Sigmoid colon (tissue), 7 donors: Measurements from ENCODE around the gene NOS1AP. TPM values are rescaled to one million over a fixed set of nuclear protein-coding genes. Genes with fewer than 3 reads are reported as not detected.

Source experiments
- DNase-seq: peaks from one replicate; pipeline ENCODE4 v3.0.0-alpha.2; 2019
- H3K27ac ChIP-seq, 4 donors: fragments of 200-600 bp; sonication (generic); one replicate each; pipeline ENCODE4 v1.5.1; 2016 to 2019; ENCODE audit warnings: mild to moderate bottlenecking in 1 of 4
- H3K27me3 ChIP-seq, 3 donors: fragments of 200-600 bp; sonication (generic); one replicate each; pipeline ENCODE4 v1.5.1; 2019; ENCODE audit warnings: mild to moderate bottlenecking in 1 of 3
- H3K36me3 ChIP-seq, 4 donors: fragments of 200-600 bp; sonication (generic); one replicate each; pipeline ENCODE4 v1.5.1; 2016 to 2019
- H3K4me1 ChIP-seq, 4 donors: fragments of 200-600 bp; sonication (generic); one replicate each; pipeline ENCODE4 v1.5.1; 2017 to 2019
- H3K4me3 ChIP-seq, 4 donors: fragments of 200-600 bp; sonication (generic); one replicate each; pipeline ENCODE4 v1.5.1; 2017 to 2019; ENCODE audit warnings: mild to moderate bottlenecking in 2 of 4, moderate library complexity in 1 of 4
- H3K9me3 ChIP-seq, 4 donors: fragments of 200-600 bp in 3 of 4; sonication (generic) in 3 of 4; one replicate each; pipeline versions ENCODE4 v1.5.1 to v1.6.1; 2013 to 2019
- CTCF ChIP-seq, 4 experiments: fragments of 450-650 bp in 3 of 4; fragments of 200-600 bp in 1 of 4; IDR thresholded peaks; one replicate each; pipeline ENCODE4 v1.5.1; 2016 to 2019; ENCODE audit warnings: antibody characterized with exemption in 4 of 4, mild to moderate bottlenecking in 3 of 4, moderate library complexity in 2 of 4
- EP300 ChIP-seq, 4 donors: sonication (generic); formaldehyde crosslinking; IDR thresholded peaks; one replicate each; pipeline ENCODE4 v1.6.1; 2017; ENCODE audit warnings: antibody characterized with exemption in 4 of 4
- POLR2A ChIP-seq, 2 donors: fragments of 450-650 bp; IDR thresholded peaks; one replicate each; pipeline ENCODE4 v1.6.1; 2016; ENCODE audit warnings: antibody characterized with exemption in 2 of 2, mild to moderate bottlenecking in 2 of 2, moderate library complexity in 2 of 2
- POLR2AphosphoS5 ChIP-seq, 4 donors: sonication (generic); formaldehyde crosslinking; IDR thresholded peaks; one replicate each; pipeline ENCODE4 v1.6.1; 2017; ENCODE audit warnings: antibody characterized with exemption in 4 of 4
- WGBS, 2 donors: extraction: QIAGEN DNeasy Blood & Tissue Kit; methylation state at CpG; one replicate each; pipeline ENCODE4 v1.1.7; 2013; 5-methylcytosine and 5-hydroxymethylcytosine counted together
- intact Hi-C: fragments of 100-400 bp; cut with DNase I; formaldehyde crosslinking; loops from one replicate; pipeline ENCODE4 v1.15.1; 2023
- polyA plus RNA-seq, 3 donors: library from polyadenylated mRNA; stranded (reverse); fragments of 200-250 nt; gene quantifications; one replicate each; pipeline ENCODE4 v1.2.3, GENCODE V29; 2013
- total RNA-seq, 4 donors: library from RNA; depleted of rRNA; stranded (reverse); fragments of >200 nt; gene quantifications; one replicate each; pipeline ENCODE4 v1.1.0, GENCODE V29; 2016
- donor health status: healthy with polysubstance abuse.
- donor health status: Bipolar disorder and iron deficiency.
- donor health status: healthy.

Gene NOS1AP
- total and polyA plus RNA-seq, 7 donors: 1.2 to 11.9 (median 4.6) TPM

DNA sequence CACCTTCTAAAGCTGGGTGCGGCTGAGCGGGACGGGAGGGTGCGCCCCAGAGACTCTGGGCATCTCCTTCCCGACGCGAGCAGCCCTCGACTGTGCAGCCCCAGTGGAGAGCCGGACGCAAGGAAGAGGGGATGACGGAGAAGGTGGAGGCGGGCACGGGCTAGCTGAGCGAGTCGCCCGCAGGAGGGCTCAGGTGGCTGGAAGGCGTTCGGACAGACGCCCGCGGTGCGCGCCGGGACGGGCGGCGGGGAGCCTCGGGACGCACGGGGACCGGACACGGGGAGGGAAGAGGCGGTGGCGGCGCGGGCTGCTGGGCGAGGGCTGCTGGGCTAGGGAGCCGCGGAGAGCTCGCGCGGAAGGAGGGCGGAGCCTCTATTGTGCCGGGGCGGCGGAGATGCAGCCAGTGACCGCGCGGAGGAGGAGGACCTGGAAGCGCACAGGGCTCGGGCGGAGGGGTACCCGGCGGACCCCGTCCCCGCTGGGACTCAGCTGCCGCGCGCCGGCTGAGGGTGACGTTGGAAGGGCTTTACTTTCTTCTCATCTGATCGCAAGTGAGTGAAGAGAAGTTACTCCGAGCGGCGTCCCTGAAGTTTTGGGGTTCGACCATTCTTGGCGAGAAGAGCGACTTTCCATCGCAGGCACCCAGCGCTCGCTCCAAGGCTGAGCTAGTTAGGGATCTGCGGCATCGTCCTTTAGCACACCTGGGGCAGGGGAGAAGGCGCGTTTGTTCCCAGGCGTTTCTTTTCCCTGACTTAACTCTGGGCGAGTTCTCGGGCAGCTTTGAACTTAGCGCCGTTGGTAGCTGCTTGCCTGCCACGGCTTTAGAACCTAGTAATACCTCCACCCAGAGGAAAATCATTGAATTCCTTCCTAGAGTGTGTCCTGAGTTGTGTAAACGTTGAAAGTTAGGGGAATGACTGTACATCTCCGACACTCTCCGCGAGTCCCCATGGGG lies 45.7 kb upstream of the NOS1AP start, which contains the start of gene OLFML2B:
TSS of gene OLFML2B (minus strand) at position 323 of the 955 bp plus-strand sequence. CDS start 439 bp downstream, outside the sequence.
- Histone ChIP-seq H3K4me1 (peaks cover 0 to 52% (median 42%) of the 10 kb centered on the region in 4 donors), H3K4me3 (peak within 1 kb of the TSS; percentile 58 to 72 (median 67)), H3K36me3 (peaks cover 0 to 10% (median 0%) of the 10 kb centered on the region in 4 donors), H3K27me3 (no peaks in the 10 kb centered on the region), H3K27ac (peak within 1 kb of the TSS; percentile 33 to 84 (median 83)), H3K9me3 (no peaks in the 10 kb centered on the region)
- intact Hi-C loops: loop anchor here (2.0 to 5.0 kb wide), 2 partner anchors 35 to 232 kb away; no protein-coding TSS in a partner anchor
- 1% methylated on average over 85 of the region's 85 CpGs for WGBS, 2 donors
- DNase-seq: peak; percentile 89
- peak; percentile 17 to 70 (median 50) for TF ChIP-seq POLR2AphosphoS5 (IDR thresholded peaks at IDR 0.05)
- TF ChIP-seq EP300 (IDR thresholded peaks at IDR 0.05): no peak
- peak; percentile 5 to 34 for TF ChIP-seq POLR2A (IDR thresholded peaks at IDR 0.05)
- peak in 3 of 4 experiments; percentile 16 to 32 (median 23) for TF ChIP-seq CTCF (IDR thresholded peaks at IDR 0.05)

DNA sequence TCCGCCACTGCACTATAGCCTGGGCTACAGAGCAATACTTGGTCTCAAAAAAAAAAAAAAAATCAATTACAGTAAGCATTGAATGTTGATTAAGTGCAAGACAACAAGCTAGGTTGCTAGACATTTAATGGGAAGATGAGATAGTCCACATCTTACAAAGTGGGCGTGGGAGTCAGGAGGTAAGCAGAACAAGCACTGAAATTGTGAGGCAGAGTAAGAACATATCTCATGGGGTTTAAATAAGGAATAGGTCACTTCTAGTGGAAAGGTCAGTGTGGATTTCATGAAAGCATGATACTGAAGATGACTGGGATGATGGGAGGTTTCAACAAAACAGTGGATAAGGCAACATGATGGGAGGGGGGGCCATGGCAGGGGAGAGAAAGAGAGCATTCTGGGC lies 44.0 kb upstream of the NOS1AP start:
- H3K27me3 ChIP-seq: no peaks in the 10 kb centered on the region
- no peaks in the 10 kb centered on the region for H3K36me3 ChIP-seq
- no peaks in the 10 kb centered on the region for H3K9me3 ChIP-seq
- DNase-seq: no peak
- intact Hi-C loops: no loop called here
- no peak for TF ChIP-seq CTCF (IDR thresholded peaks at IDR 0.05)
- TF ChIP-seq EP300 (IDR thresholded peaks at IDR 0.05): no peak
- TF ChIP-seq POLR2A (IDR thresholded peaks at IDR 0.05): no peak
- TF ChIP-seq POLR2AphosphoS5 (IDR thresholded peaks at IDR 0.05): no peak
- WGBS, 2 donors: 91 to 95% methylated on average over 2 of the region's 2 CpGs
- H3K4me1 ChIP-seq: peaks cover 0 to 42% (median 32%) of the 10 kb centered on the region in 4 donors
- H3K4me3 ChIP-seq: no peak overlapping the region
- no peak overlapping the region for H3K27ac ChIP-seq

DNA sequence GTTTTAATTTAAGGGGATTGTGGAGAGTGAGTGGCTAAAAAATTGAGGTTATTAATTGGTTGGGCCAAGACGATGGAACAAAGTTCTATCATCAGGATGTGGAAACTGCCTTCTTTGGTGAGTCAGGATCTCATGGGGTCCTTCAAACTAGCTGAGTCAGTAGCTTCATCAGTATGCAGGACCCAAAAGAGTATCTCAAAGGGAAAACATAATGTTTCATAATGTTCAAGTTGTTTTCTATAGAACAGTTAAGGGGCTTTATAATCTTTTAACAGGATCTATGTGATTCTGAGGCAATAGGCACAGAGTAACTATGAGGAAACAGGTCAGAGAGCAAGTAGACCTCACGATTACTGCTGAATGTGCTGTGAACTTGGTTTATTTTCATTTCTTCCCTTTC lies 42.6 kb upstream of the NOS1AP start:
- Histone ChIP-seq H3K4me3 (no peak overlapping the region), H3K27me3 (no peaks in the 10 kb centered on the region), H3K27ac (no peak overlapping the region), H3K36me3 (no peaks in the 10 kb centered on the region), H3K9me3 (no peaks in the 10 kb centered on the region), H3K4me1 (peaks cover 0 to 28% (median 22%) of the 10 kb centered on the region in 4 donors)
- intact Hi-C loops: no loop called here
- 82 to 84% methylated on average over 2 of the region's 2 CpGs for WGBS, 2 donors
- no peak for DNase-seq
- TF ChIP-seq CTCF (IDR thresholded peaks at IDR 0.05) (no peak), POLR2A (IDR thresholded peaks at IDR 0.05) (no peak), POLR2AphosphoS5 (IDR thresholded peaks at IDR 0.05) (no peak), EP300 (IDR thresholded peaks at IDR 0.05) (no peak)

GRCh38 chr1:162028726-162029125 lies 40.8 kb upstream of the NOS1AP start:
- Histone ChIP-seq H3K36me3 (no peaks in the 10 kb centered on the region), H3K9me3 (no peaks in the 10 kb centered on the region), H3K27me3 (no peaks in the 10 kb centered on the region), H3K4me1 (peaks cover 0 to 13% (median 9%) of the 10 kb centered on the region in 4 donors), H3K27ac (no peak overlapping the region), H3K4me3 (no peak overlapping the region)
- no peak for DNase-seq
- TF ChIP-seq POLR2AphosphoS5 (IDR thresholded peaks at IDR 0.05) (no peak), EP300 (IDR thresholded peaks at IDR 0.05) (no peak), CTCF (IDR thresholded peaks at IDR 0.05) (no peak), POLR2A (IDR thresholded peaks at IDR 0.05) (no peak)
- intact Hi-C loops: no loop called here
- 30 to 54% methylated on average over 6 of the region's 6 CpGs for WGBS, 2 donors
